IMR-90 (cell line): Measurements from ENCODE around the gene TMPRSS2.

Source experiments
- POLR2A ChIP-seq: IDR thresholded peaks from 2 replicates; pipeline ENCODE4 v1.6.1; 2012; ENCODE audit warnings: mild to moderate bottlenecking, low read depth, low read length
- RFX5 ChIP-seq: IDR thresholded peaks from 2 replicates; pipeline ENCODE4 v1.8.0; 2012; ENCODE audit warnings: low read depth, mild to moderate bottlenecking, low read length, moderate library complexity
- SMC3 ChIP-seq: fragments of 150-350 bp; IDR thresholded peaks from 2 replicates; pipeline ENCODE4 v1.6.1; 2016; ENCODE audit warnings: low read depth, mild to moderate bottlenecking, antibody characterized with exemption, low read length, moderate library complexity
- TF ChIP-seq, protein P1 (sequence below): conservative IDR thresholded peaks from 2 replicates; pipeline ENCODE4 v1.5.1; 2012; ENCODE audit warnings: mild to moderate bottlenecking, low read depth, low read length, improper control_type of control experiment
- TF ChIP-seq, protein P2 (sequence below): fragments of 150-350 bp; IDR thresholded peaks from 2 replicates; pipeline ENCODE4 v1.6.1; 2017; ENCODE audit warnings: mild to moderate bottlenecking, antibody characterized with exemption, low read length, low read depth

DNA sequence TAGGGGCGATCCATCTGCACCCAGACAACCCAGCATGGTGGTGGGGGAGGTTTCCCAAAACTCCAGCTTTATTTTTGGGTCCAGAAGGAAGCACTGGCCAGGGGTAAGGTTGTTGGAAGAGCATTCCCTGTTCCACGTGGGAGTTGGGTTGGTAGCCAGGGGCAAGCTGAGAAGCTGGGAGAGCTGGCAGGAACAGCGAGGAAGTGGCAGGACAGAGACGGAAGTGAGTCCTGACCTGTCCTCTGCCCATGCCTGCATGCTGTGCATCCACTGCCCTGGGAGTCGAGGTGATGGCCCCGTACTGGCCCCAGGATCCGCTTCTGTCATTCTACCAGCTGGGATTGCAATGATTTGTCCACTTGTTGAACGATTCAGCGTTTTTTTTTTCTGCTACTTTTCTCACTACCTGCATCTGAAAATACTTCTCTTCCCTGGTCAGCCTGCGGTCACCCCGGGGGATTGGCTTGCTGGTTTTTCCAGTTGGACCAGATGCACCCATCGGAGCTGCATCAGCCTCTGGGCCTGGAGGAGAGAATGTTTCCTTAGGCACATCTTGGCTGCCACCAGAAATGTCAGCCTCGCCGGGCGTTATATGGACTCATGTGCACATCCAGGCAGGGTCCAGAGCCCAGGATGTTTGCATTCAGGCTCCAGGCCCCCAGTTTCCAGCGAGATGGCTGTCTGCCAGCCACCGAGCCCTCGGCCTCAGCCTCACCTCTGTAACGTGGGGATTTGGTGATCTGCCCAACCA is 28.3 kb upstream of the TMPRSS2 start:
- TF ChIP-seq, protein P1, sequence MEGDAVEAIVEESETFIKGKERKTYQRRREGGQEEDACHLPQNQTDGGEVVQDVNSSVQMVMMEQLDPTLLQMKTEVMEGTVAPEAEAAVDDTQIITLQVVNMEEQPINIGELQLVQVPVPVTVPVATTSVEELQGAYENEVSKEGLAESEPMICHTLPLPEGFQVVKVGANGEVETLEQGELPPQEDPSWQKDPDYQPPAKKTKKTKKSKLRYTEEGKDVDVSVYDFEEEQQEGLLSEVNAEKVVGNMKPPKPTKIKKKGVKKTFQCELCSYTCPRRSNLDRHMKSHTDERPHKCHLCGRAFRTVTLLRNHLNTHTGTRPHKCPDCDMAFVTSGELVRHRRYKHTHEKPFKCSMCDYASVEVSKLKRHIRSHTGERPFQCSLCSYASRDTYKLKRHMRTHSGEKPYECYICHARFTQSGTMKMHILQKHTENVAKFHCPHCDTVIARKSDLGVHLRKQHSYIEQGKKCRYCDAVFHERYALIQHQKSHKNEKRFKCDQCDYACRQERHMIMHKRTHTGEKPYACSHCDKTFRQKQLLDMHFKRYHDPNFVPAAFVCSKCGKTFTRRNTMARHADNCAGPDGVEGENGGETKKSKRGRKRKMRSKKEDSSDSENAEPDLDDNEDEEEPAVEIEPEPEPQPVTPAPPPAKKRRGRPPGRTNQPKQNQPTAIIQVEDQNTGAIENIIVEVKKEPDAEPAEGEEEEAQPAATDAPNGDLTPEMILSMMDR = no peak
- no peak for TF ChIP-seq POLR2A
- TF ChIP-seq RFX5 = no peak
- TF ChIP-seq, protein P2, sequence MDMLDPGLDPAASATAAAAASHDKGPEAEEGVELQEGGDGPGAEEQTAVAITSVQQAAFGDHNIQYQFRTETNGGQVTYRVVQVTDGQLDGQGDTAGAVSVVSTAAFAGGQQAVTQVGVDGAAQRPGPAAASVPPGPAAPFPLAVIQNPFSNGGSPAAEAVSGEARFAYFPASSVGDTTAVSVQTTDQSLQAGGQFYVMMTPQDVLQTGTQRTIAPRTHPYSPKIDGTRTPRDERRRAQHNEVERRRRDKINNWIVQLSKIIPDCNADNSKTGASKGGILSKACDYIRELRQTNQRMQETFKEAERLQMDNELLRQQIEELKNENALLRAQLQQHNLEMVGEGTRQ = no peak
- TF ChIP-seq SMC3 = no peak
